K562 (cell line): ENCODE measurements around the gene SERAC1.

Experiments
- ARID1B ChIP-seq: fragments of 450-650 bp; IDR thresholded peaks from 2 replicates; pipeline ENCODE4 v1.6.1; 2016; ENCODE audit warnings: antibody characterized with exemption, mild to moderate bottlenecking, inconsistent platforms
- CHD2 ChIP-seq: IDR thresholded peaks from 2 replicates; pipeline ENCODE4 v1.6.1; 2011; ENCODE audit warnings: low read depth, low read length
- EGR1 ChIP-seq: fragments of 450-650 bp; conservative IDR thresholded peaks from 2 replicates; pipeline ENCODE4 v1.6.1; 2017; ENCODE audit warnings: mild to moderate bottlenecking
- HDAC2 ChIP-seq: fragments of 450-650 bp; IDR thresholded peaks from 2 replicates; pipeline ENCODE4 v1.6.1; 2016; ENCODE audit warnings: mild to moderate bottlenecking
- HMG20A ChIP-seq: fragments of 450-650 bp; formaldehyde crosslinking; conservative IDR thresholded peaks from 2 replicates; pipeline ENCODE4 v1.4.0; 2020; ENCODE audit warnings: mild to moderate bottlenecking, mixed read lengths
- MAFK ChIP-seq: IDR thresholded peaks from 2 replicates; pipeline ENCODE4 v1.6.1; 2011; ENCODE audit warnings: low read length, improper control_type of control experiment
- RBM15 ChIP-seq: fragments of 200-400 bp; formaldehyde crosslinking; IDR thresholded peaks from 2 replicates; pipeline ENCODE4 v1.6.1; 2018; ENCODE audit warnings: mild to moderate bottlenecking, low read length, moderate library complexity; ENCODE audit not compliant: insufficient read depth
- SMAD3 ChIP-seq: fragments of 450-650 bp; formaldehyde crosslinking; conservative IDR thresholded peaks from 2 replicates; pipeline ENCODE4 v1.4.0; 2020; ENCODE audit warnings: mild to moderate bottlenecking
- TAF1 ChIP-seq: IDR thresholded peaks from 2 replicates; pipeline ENCODE4 v1.6.1; 2011; ENCODE audit warnings: mild to moderate bottlenecking, low read length, moderate library complexity; ENCODE audit not compliant: insufficient read depth, control insufficient read depth, severe bottlenecking; ENCODE audit errors: extremely low read depth
- ZNF445 ChIP-seq: fragments of 250-450 bp; sonication (Bioruptor Pico); IDR thresholded peaks from 2 replicates; pipeline ENCODE4 v1.4.0; 2020; ENCODE audit warnings: low read depth, mild to moderate bottlenecking, moderate library complexity
- TF ChIP-seq, protein P1 (sequence below): sonication (generic); formaldehyde crosslinking; IDR thresholded peaks from 2 replicates; pipeline ENCODE4 v1.8.0; 2022; ENCODE audit warnings: mild to moderate bottlenecking, missing genetic modification reagents, borderline replicate concordance
- TF ChIP-seq, protein P2 (sequence below), 3 experiments: IDR thresholded peaks in 2 of 3; conservative IDR thresholded peaks in 1 of 3; 2 replicates each; pipeline ENCODE4 v1.5.1; 2011 to 2012; ENCODE audit warnings: low read length in 3 of 3, mild to moderate bottlenecking in 3 of 3, control low read depth in 2 of 3, improper control_type of control experiment in 1 of 3, inconsistent platforms in 1 of 3, low read depth in 1 of 3, mixed read lengths in 1 of 3, moderate library complexity in 1 of 3; ENCODE audit not compliant: insufficient read depth in 2 of 3
- TF ChIP-seq, protein P3 (sequence below): sonication (generic); formaldehyde crosslinking; IDR thresholded peaks from 2 replicates; pipeline ENCODE4 v1.9.0; 2022; ENCODE audit warnings: mild to moderate bottlenecking, missing genetic modification reagents

DNA sequence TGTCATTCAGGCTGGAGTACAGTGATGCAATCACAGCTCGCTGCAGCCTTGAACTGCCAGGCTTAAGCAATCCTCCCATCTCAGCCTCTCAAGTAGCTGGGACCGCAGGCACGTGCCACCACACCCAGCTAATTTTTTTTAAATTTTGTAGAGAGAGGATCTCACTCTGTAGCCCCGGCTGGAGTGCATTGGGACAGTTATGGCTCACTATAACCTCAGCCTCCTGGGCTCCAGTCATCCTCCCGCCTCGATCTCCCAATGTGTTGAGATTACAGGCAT lies 86.5 kb downstream of the SERAC1 start:
- no peak for TF ChIP-seq ARID1B
- TF ChIP-seq, protein P1, sequence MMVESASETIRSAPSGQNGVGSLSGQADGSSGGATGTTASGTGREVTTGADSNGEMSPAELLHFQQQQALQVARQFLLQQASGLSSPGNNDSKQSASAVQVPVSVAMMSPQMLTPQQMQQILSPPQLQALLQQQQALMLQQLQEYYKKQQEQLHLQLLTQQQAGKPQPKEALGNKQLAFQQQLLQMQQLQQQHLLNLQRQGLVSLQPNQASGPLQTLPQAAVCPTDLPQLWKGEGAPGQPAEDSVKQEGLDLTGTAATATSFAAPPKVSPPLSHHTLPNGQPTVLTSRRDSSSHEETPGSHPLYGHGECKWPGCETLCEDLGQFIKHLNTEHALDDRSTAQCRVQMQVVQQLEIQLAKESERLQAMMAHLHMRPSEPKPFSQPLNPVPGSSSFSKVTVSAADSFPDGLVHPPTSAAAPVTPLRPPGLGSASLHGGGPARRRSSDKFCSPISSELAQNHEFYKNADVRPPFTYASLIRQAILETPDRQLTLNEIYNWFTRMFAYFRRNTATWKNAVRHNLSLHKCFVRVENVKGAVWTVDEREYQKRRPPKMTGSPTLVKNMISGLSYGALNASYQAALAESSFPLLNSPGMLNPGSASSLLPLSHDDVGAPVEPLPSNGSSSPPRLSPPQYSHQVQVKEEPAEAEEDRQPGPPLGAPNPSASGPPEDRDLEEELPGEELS (CRISPR knock-in tag) = no peak
- TF ChIP-seq MAFK = no peak
- TF ChIP-seq, protein P2, sequence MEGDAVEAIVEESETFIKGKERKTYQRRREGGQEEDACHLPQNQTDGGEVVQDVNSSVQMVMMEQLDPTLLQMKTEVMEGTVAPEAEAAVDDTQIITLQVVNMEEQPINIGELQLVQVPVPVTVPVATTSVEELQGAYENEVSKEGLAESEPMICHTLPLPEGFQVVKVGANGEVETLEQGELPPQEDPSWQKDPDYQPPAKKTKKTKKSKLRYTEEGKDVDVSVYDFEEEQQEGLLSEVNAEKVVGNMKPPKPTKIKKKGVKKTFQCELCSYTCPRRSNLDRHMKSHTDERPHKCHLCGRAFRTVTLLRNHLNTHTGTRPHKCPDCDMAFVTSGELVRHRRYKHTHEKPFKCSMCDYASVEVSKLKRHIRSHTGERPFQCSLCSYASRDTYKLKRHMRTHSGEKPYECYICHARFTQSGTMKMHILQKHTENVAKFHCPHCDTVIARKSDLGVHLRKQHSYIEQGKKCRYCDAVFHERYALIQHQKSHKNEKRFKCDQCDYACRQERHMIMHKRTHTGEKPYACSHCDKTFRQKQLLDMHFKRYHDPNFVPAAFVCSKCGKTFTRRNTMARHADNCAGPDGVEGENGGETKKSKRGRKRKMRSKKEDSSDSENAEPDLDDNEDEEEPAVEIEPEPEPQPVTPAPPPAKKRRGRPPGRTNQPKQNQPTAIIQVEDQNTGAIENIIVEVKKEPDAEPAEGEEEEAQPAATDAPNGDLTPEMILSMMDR (IDR thresholded peaks at IDR 0.05 in 2 of 3, conservative IDR thresholded peaks at IDR 0.05 in 1 of 3; ENCODE audit: insufficient read depth in 2 of 3, low read depth in 1 of 3, low read length in 3 of 3) = no peak
- TF ChIP-seq TAF1 = no peak
- TF ChIP-seq RBM15 = no peak
- TF ChIP-seq, protein P3, sequence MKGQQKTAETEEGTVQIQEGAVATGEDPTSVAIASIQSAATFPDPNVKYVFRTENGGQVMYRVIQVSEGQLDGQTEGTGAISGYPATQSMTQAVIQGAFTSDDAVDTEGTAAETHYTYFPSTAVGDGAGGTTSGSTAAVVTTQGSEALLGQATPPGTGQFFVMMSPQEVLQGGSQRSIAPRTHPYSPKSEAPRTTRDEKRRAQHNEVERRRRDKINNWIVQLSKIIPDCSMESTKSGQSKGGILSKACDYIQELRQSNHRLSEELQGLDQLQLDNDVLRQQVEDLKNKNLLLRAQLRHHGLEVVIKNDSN = no peak
- no peak for TF ChIP-seq ZNF445 (CRISPR knock-in tag)
- no peak for TF ChIP-seq CHD2
- TF ChIP-seq EGR1 = no peak
- no peak for TF ChIP-seq HMG20A (CRISPR knock-in tag)
- no peak for TF ChIP-seq HDAC2
- TF ChIP-seq SMAD3 = no peak
